Epithelial cell of esophagus (primary cell): ENCODE data around the gene CDH18.

ENCODE experiments used
- DNase-seq: peaks from one replicate; pipeline ENCODE4 v3.0.0; 2010; ENCODE audit warnings: low read depth
- H3K4me3 ChIP-seq: 2 replicates; pipeline ENCODE4 v1.5.1; 2011; ENCODE audit warnings: mild to moderate bottlenecking, low read length, control low read depth
- TF ChIP-seq, protein P1 (sequence below): IDR thresholded peaks from 2 replicates; pipeline ENCODE4 v1.5.1; 2011; ENCODE audit warnings: low read depth, mild to moderate bottlenecking, low read length, control low read depth, inconsistent platforms; ENCODE audit not compliant: insufficient read depth; ENCODE audit errors: missing control alignments

Gene CDH18

DNA sequence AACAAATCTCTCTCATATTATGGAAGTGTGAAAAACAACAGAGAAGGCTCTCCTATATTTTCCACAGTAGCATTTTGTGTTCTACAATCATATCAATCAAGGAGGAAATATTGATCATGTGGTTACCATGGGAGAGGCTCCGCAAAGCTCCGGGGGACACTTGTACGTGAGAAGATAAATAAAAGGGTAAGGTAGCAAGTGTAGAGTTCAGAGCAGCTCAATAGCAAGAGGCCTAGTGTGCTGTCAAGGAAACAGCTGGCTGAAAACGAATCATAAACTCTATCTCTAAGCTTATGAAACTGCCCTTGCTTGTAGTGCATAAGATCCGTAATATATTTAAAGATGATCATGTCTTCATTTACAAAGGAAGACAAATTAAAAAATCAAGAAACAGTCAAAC lies 57.5 kb downstream of the CDH18 start:
- TF ChIP-seq, protein P1, sequence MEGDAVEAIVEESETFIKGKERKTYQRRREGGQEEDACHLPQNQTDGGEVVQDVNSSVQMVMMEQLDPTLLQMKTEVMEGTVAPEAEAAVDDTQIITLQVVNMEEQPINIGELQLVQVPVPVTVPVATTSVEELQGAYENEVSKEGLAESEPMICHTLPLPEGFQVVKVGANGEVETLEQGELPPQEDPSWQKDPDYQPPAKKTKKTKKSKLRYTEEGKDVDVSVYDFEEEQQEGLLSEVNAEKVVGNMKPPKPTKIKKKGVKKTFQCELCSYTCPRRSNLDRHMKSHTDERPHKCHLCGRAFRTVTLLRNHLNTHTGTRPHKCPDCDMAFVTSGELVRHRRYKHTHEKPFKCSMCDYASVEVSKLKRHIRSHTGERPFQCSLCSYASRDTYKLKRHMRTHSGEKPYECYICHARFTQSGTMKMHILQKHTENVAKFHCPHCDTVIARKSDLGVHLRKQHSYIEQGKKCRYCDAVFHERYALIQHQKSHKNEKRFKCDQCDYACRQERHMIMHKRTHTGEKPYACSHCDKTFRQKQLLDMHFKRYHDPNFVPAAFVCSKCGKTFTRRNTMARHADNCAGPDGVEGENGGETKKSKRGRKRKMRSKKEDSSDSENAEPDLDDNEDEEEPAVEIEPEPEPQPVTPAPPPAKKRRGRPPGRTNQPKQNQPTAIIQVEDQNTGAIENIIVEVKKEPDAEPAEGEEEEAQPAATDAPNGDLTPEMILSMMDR = no peak
- DNase-seq = no peak
- H3K4me3 ChIP-seq = no peak overlapping the region

DNA sequence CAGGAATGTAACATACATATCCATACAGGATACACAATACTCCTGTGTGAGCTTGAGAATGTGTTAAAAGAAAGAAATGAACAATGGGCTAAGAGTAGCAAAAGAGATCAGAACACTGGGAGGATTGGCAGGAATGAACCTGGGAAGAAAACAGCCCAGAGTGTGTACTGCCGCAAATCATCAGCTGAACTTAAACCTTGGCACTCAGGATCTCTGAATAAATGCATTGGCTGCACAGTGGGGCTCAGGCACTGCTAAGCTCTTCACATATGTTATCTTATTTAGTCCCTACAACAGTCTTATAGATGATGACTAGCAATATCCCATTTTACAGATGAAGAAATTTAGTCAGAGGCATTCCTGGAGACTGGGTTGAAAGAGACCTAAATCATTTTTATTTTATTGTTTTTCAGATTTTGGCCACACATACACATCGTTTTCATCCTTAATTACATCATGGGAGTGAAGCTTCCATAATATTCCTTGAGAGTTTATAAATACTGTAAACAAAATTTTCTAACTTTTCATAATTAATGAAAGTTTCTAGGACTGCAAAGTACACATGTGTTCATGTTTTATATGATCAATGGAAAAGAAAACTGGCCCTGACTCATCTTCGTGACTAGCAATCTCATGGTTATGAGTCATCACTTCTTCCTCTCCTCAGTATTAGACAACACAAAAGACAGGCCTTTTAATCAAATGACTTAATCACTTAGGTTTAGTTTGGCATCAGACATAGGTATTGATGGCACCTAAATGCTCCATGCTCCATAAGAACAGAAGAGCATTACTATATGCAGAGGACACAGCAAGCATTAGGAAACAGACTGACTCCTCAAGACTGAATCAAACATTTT lies 59.2 kb downstream of the CDH18 start:
- TF ChIP-seq, protein P1 = no peak
- no peak overlapping the region for H3K4me3 ChIP-seq
- DNase-seq = peak; percentile 93

DNA sequence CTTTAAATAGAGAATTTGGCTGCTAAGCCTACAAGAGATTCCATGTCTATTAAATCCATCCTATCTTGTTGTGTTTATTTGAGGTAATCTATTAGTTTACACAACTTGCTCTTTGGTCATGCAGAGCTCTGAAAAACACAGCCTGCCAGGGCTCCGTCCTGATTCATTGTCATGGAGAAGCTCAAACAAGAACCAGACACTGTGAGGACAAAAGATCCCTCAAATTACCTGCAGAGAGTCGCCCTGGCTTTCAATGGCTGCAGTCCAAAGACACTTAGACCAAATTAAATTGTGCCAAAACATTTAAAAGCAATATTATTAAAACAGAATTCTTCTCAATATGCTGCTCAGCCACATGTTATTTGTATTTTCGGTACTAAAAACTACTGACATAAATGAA lies 60.1 kb downstream of the CDH18 start:
- no peak overlapping the region for H3K4me3 ChIP-seq
- TF ChIP-seq, protein P1 = no peak
- no peak for DNase-seq

DNA sequence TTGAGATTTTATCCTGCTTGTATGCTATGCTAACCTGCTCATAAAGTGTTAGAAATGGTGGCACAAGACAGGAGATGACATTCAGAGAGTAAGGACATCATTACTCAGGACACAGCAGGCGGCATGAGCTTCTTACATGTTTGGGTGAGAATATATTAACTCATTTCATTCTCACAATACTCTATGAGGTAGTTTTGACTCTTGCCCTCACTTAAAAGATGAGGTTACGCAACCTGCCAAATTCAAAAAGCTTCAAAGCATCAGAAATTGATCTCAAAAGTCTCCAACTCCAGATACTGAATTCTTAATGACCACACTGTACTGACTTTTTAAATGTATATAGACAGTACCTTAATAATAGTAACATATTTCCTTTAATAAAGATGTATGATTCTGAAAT lies 60.8 kb downstream of the CDH18 start:
- no peak for DNase-seq
- H3K4me3 ChIP-seq = no peak overlapping the region
- TF ChIP-seq, protein P1 = no peak

DNA sequence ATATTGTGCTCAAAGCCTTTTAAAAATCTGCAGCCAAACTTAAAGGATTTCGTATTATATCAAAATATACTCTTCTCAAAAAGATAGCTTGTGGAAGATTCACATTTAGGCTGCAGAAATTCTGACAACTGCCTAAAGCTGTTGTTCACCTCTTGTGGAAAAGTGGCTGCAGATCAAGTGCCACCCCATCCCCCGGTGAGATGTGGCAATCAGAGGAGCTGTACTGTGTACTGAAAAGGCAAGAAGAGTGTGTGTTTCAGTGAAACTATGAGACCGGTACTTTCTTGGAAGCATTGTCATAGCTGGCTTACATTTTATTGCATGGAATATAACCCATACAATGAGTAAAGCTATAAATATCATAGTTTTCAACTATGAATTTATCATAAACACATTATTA lies 64.3 kb downstream of the CDH18 start:
- DNase-seq = peak; percentile 15
- H3K4me3 ChIP-seq = no peak overlapping the region
- TF ChIP-seq, protein P1 = no peak

DNA sequence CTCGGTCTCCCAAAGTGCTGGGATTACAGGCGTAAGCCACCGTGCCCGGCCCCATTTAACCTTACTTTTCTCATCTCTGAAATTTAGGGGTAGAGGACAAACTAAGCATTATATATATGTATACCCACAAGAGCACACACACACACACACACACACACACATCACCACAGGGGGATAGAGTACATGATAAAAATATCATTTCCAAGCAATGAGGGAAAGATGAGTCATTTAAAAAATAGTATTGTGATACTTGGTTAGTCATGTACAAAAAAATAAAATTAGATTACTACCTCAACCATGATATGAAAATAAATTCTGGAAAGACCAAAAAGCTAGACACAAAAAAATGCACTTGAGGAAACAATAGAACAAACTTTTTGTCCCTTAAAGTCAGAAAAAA lies 67.2 kb downstream of the CDH18 start:
- TF ChIP-seq, protein P1 = no peak
- DNase-seq = no peak
- H3K4me3 ChIP-seq = no peak overlapping the region

DNA sequence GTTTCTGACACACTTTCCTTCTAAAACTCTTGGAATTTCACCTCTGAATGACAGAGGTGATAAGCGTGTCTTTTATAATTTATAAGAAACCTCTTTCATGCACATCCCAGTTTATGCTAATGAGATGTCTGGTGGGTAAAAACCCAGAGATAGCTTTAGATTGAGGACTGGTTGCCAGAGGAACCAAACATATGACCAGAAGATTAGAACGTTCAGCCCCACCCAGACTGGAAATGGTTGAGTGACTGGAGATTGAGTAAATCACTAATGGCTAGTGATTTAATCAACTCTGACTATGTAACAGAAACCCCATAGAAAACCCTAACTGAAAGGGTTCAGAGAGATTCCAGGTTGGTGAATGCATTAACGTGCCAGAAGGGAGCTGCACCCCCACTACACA lies 69.2 kb downstream of the CDH18 start:
- TF ChIP-seq, protein P1 = no peak
- DNase-seq = no peak
- H3K4me3 ChIP-seq = no peak overlapping the region
